SKM-1 treated with dmso at 0.1 percent for 144 hours (cell line): Measurements from ENCODE around the gene SBF2.
"Not testable (repeated sequence)": the region's sequence is repeated elsewhere in the genome, so short reads cannot be mapped to it uniquely, and the experiment has no call there.

Source experiments
- DNase-seq: peaks from one replicate; lab custom pipeline; 2025; ENCODE audit not compliant: unreplicated experiment; lab: John Stamatoyannopoulos, UW

SBF2 gene

GRCh38 chr11:9969068-9969467 lies 325.0 kb downstream of the SBF2 start:
- no peak for DNase-seq

GRCh38 chr11:9962722-9963121 lies 331.3 kb downstream of the SBF2 start:
- DNase-seq = no peak

GRCh38 chr11:9957072-9957471 lies 336.9 kb downstream of the SBF2 start:
- DNase-seq = no peak

- DNase-seq = no peak
Observed at GRCh38 chr11:9956483-9956882, 337.5 kb downstream of the SBF2 start.

- no peak for DNase-seq
Observed at GRCh38 chr11:9955391-9955790, 338.6 kb downstream of the SBF2 start.

GRCh38 chr11:9953994-9954626 lies 339.9 kb downstream of the SBF2 start:
- no peak for DNase-seq

GRCh38 chr11:9952511-9953196 lies 341.4 kb downstream of the SBF2 start:
- DNase-seq = no peak

DNA sequence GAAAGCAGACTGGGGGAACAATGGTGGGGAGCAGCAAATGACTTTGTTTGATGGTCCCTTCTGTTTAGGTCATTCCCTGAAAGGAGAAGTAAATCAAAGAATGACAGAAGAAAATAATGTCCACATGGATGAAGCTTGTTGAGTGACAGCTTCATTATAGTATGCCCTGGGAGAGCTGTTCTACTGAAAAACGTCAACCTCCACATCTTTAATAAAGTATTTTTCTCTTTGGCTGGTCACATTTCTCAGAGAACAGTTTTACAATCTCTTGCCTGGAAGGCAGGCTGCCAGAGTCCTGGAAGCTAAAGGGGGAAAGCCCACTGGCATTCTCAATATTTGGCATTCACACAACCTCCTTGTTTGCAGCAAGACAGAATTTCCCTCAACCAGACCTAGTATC lies 342.2 kb downstream of the SBF2 start:
- DNase-seq = no peak

DNA sequence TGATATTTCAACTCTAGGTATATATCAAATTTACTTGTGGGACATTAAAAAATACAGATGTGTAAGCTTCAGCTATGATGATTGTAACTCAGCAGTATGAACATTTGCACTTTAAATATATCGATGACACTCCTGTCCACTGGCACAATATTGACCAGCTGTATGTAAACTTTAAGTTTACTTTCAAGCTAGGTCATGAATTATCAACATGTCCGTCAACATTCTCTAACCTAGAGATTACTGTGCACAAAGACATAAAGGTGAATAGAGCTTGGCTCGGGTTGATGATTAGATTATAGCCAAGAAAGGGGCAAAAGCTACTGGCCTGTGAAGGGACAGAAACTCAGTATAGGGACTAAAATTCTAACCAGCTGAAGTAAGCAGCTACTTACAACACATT lies 343.6 kb downstream of the SBF2 start:
- no peak for DNase-seq

GRCh38 chr11:9947231-9947864 lies 346.7 kb downstream of the SBF2 start:
- no peak for DNase-seq

DNA sequence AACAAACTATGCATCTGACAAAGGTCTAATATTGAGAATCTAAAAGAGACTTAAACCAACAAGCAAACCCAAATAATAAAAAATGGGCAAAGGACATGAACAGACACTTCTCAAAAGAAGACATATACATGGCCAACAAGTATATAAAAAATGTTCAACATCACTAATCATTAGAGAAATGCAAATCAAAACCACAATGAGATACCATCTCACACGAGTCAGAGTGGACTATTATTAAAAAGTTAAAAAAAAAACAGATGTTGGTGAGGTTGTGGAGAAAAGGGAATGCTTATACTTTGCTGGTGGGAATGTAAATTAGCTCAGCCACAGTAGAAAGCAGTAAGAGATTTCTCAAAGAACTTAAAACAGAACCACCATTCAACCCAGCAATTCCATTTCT lies 348.3 kb downstream of the SBF2 start:
- DNase-seq = not testable (repeated sequence)

- DNase-seq = no peak
Observed at GRCh38 chr11:9943386-9944110, 350.5 kb downstream of the SBF2 start.

- no peak for DNase-seq
Observed at GRCh38 chr11:9941991-9942390, 352.0 kb downstream of the SBF2 start.

- not testable (repeated sequence) for DNase-seq
Observed at GRCh38 chr11:9939150-9939549, 354.9 kb downstream of the SBF2 start.

GRCh38 chr11:9936754-9937153 lies 357.3 kb downstream of the SBF2 start:
- no peak for DNase-seq

DNA sequence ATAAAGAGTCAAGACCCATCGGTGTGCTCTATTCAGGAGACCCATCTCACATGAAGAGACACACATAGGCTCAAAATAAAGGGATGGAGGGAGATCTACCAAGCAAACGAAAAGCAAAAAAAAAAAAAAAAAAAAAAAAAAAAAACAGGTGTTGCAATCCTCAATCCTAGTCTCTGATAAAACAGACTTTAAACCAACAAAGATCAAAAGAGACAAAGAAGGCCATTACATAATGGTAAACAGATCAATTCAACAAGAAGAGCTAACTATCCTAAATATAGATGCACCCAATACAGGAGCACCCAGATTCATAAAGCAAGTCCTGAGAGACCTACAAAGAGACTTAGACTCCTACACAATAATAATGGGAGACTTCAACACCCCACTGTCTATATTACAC lies 361.2 kb downstream of the SBF2 start:
- DNase-seq = not testable (repeated sequence)

DNA sequence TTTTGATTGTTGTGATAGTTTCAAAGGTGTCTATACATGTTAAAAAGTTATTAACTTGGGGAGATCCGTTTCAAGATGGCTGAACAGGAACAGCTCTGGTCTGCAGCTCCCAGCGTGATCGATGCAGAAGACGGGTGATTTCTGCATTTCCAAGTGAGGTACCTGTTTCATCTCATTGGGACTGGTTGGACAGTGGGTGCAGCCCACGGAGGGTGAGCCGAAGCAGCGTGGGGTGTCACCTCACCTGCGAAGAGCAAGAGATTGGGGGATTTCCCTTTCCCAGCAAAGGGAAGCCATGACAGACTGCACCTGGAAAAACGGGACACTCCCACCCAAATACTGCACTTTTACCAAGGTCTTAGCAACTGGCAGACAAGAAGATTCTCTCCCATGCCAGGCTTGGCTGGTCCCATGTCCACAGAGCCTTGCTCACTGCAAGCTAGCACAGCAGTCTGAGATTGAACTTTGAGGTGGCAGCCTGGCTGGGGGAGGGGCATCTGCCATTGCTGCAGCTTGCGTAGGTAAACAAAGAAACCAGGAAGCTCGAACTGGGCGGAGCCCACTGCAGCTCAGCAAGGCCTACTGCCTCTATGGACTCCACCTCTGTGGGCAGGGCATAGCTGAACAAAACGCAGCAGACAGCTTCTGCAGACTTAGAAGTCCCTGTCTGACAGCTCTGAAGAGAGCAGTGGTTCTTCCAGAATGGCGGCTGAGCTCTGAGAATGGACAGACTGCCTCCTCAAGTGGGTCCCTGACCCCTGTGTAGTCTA lies 363.3 kb downstream of the SBF2 start:
- DNase-seq = not testable (repeated sequence)

GRCh38 chr11:9927670-9928069 lies 366.3 kb downstream of the SBF2 start:
- no peak for DNase-seq

DNA sequence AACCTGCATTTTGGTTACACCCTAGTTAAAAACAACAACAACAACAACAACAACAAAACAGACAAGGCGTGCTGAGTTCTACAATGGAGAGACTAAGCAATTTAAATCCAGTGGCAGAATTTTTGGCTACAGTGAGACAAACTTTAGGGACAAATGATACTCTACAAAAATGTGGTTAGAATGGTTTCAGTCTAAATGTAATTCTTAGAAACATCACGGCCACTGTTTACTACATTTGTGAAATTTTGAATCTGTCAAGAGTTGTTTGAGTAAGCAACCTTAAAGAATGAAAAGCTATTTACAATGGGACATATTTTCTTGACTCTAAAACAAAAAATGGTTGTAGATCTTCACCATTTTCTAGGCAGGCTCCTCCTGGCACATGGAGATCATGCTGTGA lies 370.7 kb downstream of the SBF2 start:
- DNase-seq = no peak

- DNase-seq = no peak
Observed at GRCh38 chr11:9922806-9923205, 371.2 kb downstream of the SBF2 start.

- no peak for DNase-seq
Observed at GRCh38 chr11:9916480-9916879, 377.5 kb downstream of the SBF2 start.
